Measurements from ENCODE around the gene INO80D.

- TF ChIP-seq POU6F1 (CRISPR knock-in tag; IDR thresholded peaks at IDR 0.05; ENCODE audit: borderline replicate concordance, low read depth) (no peak), ISL1 (CRISPR knock-in tag; IDR thresholded peaks at IDR 0.05) (no peak), GLIS3 (CRISPR knock-in tag; IDR thresholded peaks at IDR 0.05) (no peak)
Measured at GRCh38 chr2:206023183-206023582, 62.8 kb downstream of the INO80D start.

All from SK-N-SH treated with all-trans-retinoic acid at 6 μM for 48 hours (cell line).